KOPT-K1 (cell line): ENCODE data around the gene ENGASE.
"Not testable (repeated sequence)": the region's sequence is repeated elsewhere in the genome, so short reads cannot be mapped to it uniquely, and the experiment has no call there.

Experiments used
- H3K27ac ChIP-seq: fragments of 200-600 bp; sonication (generic); 2 replicates; pipeline ENCODE4 v1.5.1; 2016; ENCODE audit warnings: antibody characterized with exemption, mild to moderate bottlenecking, low read depth, low read length; ENCODE audit not compliant: poor library complexity, severe bottlenecking
- H3K36me3 ChIP-seq: fragments of 200-600 bp; sonication (generic); 2 replicates; pipeline ENCODE4 v1.5.1; 2017; ENCODE audit warnings: antibody characterized with exemption, mild to moderate bottlenecking, low read length, moderate library complexity; ENCODE audit not compliant: insufficient read depth
- H3K9me3 ChIP-seq: fragments of 200-600 bp; sonication (generic); 2 replicates; pipeline ENCODE4 v1.5.1; 2017; ENCODE audit warnings: antibody characterized with exemption, low read length, mild to moderate bottlenecking; ENCODE audit not compliant: insufficient read depth, poor library complexity, severe bottlenecking

Gene ENGASE

DNA sequence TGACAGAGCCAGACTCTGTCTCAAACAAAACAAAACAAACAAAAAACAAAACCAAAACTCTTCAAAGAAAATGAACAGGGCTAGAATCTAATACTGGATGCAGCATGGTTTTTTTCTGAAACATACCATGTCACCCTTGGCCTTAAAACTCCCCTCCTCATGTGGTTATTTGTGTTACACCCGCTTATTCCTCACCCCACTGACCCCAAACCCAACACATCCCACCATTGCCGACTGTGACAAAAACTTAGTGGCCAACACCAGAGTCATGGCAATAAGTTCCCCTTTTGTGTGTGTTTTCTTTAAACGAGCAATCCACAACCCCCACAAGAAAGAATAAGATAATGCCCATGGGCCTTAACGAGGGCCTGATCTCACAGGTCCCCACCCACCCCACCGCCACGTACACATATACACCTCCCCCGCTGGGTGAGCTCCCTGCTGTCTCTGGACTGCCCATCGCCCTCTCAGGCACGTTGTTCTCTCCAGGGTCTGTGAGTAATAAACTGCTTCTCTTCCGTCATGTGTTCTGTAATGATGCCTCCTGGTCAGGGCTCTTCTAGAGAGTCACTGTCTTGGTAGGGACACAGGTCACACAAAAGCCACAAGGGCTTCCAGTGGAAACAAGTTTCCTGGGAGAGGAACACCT lies 16.8 kb upstream of the ENGASE start:
- Histone ChIP-seq H3K27ac (no peak overlapping the region), H3K36me3 (no peaks in the 10 kb centered on the region), H3K9me3 (peaks cover 25% of the 10 kb centered on the region)

DNA sequence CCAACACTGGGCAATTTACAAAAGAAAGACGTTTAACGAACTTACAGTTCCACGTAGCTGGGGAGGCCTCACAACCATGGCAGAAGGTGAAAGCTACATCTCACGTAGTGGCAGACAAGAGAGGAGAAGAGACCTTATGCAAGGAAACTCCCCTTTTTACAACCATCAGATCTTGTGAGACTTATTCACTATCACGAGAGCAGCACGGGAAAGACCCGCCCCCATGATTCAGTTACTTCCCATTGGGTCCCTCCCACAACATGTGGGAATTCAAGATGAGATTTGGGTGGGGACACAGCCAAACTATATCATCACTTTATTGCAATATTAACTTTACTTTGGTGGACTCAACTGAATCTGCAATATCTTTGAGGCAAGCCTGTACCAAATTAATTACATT lies 11.9 kb upstream of the ENGASE start:
- Histone ChIP-seq H3K9me3 (peaks cover 6% of the 10 kb centered on the region), H3K36me3 (no peaks in the 10 kb centered on the region), H3K27ac (no peak overlapping the region)

DNA sequence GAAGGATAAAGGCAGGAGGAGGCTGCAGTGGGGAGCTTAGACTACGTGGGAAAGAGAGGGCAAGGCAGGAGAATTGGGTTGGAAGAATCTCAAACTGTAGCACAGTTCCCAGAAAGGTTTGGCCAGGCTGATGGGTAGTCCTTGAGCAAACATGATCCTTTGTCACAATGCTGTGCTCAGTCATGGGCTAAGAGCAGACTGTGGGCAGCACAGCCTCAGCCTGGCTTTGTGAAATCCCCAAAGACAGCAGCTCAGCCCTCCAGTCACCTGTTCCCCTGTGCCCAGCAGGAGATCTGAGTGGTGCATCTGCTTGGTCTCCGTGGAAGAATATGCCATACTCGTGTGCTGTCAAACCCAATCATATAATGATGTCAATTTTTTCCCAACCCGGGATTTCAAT lies 10.6 kb upstream of the ENGASE start:
- no peaks in the 10 kb centered on the region for H3K36me3 ChIP-seq
- no peak overlapping the region for H3K27ac ChIP-seq
- H3K9me3 ChIP-seq: no peaks in the 10 kb centered on the region

GRCh38 chr17:79065105-79065670 lies 9.4 kb upstream of the ENGASE start:
- Histone ChIP-seq H3K9me3 (no peaks in the 10 kb centered on the region), H3K36me3 (no peaks in the 10 kb centered on the region), H3K27ac (no peak overlapping the region)

- no peaks in the 10 kb centered on the region for H3K9me3 ChIP-seq
- no peaks in the 10 kb centered on the region for H3K36me3 ChIP-seq
- H3K27ac ChIP-seq: no peak overlapping the region
Observed at GRCh38 chr17:79066963-79067362, 7.7 kb upstream of the ENGASE start.

DNA sequence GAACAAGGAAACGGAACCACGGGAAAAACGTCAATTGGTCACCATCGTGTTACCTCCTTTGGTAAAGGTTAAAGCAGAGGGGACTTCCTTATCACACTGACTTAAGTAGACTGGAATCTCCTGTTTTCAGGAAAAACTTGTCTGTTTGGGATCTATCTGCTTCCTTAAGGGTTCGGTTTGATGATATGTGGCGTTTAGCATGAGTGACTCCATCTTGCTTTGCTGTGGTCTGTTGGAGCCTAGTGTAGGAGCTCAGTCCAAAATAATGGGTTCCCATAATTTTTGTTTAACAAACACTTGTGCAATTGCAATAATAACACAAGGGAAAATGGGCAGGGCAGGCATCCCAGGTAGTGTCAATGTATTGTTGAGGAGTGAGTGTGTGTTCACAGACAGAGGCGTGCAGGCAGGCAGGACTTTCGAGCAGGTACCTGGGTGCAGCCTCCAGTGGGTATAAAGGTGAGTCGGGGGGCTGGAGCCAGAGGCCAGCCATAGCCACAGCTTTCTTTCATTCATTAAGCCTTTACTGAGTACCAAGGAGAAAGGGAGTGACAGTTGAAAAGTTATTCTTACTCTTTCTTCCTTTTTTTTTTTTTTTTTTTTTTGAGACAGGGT lies 4.3 kb upstream of the ENGASE start:
- H3K9me3 ChIP-seq: no peaks in the 10 kb centered on the region
- no peak overlapping the region for H3K27ac ChIP-seq
- H3K36me3 ChIP-seq: no peaks in the 10 kb centered on the region

DNA sequence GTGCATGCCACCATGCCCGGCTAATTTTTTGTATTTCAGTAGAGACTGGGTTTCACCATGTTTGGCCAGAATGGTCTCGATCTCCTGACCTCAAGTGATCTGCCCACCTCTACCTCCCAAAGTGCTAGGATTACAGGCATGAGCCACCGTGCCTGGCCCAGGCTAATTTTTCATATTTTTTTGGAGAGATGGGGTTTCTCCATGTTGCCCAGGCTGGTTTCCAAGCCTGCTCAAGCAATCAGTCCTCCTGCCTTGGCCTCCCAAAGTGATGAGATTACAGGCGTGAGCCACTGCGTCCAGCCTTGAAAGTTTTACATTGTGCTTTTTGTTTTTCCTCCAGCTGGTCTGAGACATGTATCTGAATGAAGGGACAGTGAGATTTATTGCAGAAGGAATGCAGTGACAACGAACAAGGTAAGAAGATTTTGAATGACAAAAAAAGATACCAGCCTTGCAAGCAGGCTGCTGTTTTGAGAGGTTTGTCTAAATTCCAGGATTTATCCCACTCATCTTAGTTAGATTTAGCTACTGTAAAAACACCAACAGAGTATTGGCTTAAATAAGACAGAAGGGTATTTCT lies 3.4 kb upstream of the ENGASE start:
- Histone ChIP-seq H3K36me3 (no peaks in the 10 kb centered on the region), H3K9me3 (no peaks in the 10 kb centered on the region), H3K27ac (no peak overlapping the region)

DNA sequence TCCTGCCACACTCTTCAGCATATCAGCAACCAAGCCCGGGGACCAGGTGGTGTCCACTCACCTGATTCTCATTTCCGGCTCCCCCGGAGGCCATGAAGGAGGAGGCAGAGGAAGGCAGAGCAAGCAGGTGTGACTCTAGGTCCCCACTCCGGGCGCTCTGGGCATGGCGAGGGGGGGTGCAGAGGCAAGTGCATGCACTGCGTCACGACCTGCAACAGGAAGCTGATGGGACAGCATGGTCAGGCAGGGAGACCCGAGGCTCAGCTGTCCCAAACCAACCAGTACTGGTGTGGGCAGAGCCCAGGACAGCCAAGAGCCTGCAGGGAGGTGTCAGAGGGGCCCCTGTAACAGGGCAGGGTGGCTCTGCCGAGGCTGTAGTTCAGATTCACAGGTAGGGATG lies 2.1 kb upstream of the ENGASE start:
- H3K36me3 ChIP-seq: no peaks in the 10 kb centered on the region
- no peak overlapping the region for H3K27ac ChIP-seq
- no peaks in the 10 kb centered on the region for H3K9me3 ChIP-seq

DNA sequence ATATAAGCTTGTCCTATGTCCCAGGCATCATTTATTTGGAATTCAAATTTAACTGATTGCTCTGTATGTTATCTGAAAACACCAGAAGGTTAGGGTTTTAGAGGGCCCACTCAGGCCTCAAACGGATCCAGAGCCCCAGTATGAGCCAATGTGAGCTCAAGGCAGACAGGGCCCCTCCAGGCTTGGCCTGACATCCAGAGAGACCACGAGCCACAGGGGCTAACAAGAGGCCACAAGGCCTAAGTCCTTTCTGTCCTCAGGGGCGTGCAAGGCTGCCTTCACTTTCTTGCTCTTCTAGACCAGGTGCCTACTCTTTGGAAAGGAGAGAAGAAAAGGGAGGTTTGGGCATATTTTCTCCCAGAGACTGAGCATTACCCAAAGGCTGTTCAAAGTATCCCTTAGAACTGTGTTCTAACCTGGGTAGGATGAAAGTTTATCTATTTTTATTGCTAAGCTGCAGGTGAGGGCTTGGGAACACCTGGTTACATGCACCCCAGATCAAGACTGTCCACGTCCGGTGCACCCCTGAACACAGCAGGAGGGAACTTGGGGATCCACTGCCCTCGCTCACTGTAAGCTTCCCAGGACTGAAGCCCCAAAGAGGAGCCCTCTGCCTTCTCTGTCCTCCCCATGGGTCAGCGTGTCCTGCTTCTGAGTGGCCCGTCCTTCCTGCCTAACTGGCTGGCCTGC lies 1.5 kb upstream of the ENGASE start:
- no peaks in the 10 kb centered on the region for H3K9me3 ChIP-seq
- H3K36me3 ChIP-seq: no peaks in the 10 kb centered on the region

DNA sequence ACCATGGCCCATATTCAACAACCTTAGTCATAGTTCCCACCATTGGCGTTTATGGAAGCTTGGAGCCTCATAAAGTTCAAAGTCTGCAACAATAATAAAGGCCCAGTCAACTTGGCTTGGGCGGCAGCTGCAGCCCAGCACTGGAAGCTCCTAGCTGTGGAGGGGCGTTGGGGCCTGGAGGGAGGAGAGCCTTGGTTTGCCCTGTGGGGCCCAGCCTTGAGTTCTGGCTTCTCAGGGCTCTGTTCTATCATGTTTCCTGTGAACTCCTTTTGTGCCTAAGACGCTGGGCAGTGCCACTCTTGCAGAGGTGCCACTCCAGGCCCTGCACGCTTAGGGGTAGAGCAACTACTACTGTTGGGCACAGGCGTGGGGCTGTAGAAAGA lies 927 bp upstream of the ENGASE start:
- Histone ChIP-seq H3K36me3 (no peaks in the 10 kb centered on the region), H3K27ac (no peak overlapping the region), H3K9me3 (no peaks in the 10 kb centered on the region)

More for the DNA sequence above, 1.5 kb upstream of the ENGASE start:
- no peak overlapping the region for H3K27ac ChIP-seq

- not testable (repeated sequence) for H3K36me3 ChIP-seq, H3K27ac ChIP-seq, H3K9me3 ChIP-seq
Observed at GRCh38 chr17:79074121-79074648, 439 bp upstream of the ENGASE start.

DNA sequence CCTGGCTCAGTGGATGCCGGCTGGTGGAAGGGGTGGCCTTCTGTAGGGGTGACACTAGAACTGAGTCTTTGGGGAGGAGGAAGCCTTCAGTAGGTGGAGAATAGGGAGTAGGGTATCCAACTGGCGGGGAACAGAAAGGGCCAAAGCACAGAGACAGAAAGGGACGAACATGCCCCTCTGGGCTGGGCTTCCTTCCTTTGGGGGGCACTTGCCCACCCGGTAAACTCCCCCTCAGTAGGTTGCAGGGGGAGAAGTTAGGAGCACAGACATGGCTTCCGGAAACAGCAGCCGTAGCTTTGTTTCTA lies 774 bp downstream of the ENGASE start:
- H3K27ac ChIP-seq: no peak overlapping the region
- H3K9me3 ChIP-seq: no peaks in the 10 kb centered on the region
- no peaks in the 10 kb centered on the region for H3K36me3 ChIP-seq

- H3K27ac ChIP-seq: no peak overlapping the region
Observed at GRCh38 chr17:79075861-79076406, 1.3 kb downstream of the ENGASE start.

DNA sequence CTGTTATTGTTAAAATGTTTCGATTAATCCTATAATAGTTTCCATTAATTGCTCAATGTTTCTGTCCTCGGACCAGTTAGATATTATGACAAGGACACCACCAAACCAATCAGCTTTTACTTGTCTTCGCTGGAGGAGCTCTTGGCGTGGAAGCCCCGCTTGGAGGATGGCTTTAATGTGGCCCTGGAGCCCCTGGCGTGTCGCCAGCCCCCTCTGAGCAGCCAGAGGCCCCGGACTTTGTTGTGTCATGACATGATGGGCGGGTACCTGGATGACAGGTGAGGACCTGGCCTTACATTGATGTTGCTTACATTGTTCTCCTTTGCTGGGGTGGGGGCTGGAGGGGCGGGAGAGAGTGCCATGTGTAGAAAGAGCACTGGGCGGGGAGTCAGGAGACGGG lies 3.0 kb downstream of the ENGASE start:
- no peaks in the 10 kb centered on the region for H3K36me3 ChIP-seq
- H3K9me3 ChIP-seq: no peaks in the 10 kb centered on the region
- H3K27ac ChIP-seq: no peak overlapping the region

More at GRCh38 chr17:79075861-79076406, 1.3 kb downstream of the ENGASE start:
- no peaks in the 10 kb centered on the region for H3K36me3 ChIP-seq
- no peaks in the 10 kb centered on the region for H3K9me3 ChIP-seq
